ENCODE results near the gene CAMTA1. TPM values are rescaled to one million over a fixed set of nuclear protein-coding genes. Genes with fewer than 3 reads are reported as not detected.

Gene CAMTA1
- total and polyA plus RNA-seq, 2 experiments from 2014 or later: 213 to 341 TPM

DNA sequence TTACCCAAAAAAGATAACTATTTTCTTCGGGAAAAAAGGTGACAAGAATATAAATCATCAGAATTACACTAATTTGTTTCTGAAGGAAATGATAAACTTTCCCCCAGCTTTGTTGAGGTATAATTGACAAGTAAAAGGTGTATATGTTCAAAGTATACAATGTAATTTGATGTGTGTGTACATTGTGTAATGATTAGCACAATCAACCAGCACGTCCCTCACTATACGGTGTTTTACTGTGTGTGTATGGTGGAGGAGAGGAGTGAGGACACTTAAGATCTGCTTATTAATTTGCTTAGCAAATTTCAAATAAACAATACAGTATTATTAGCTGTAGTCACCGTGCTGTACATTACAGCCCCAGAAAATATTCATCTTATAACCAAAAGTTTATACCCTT lies 77.7 kb downstream of the CAMTA1 start:
- H3K27me3 ChIP-seq: no peaks in the 10 kb centered on the region
- no peak for DNase-seq (ENCODE audit: low read depth in 1 of 2, low spot score in 1 of 2)
- no peak for TF ChIP-seq CTCF (IDR thresholded peaks at IDR 0.05; ENCODE audit: low read depth, low read length)

DNA sequence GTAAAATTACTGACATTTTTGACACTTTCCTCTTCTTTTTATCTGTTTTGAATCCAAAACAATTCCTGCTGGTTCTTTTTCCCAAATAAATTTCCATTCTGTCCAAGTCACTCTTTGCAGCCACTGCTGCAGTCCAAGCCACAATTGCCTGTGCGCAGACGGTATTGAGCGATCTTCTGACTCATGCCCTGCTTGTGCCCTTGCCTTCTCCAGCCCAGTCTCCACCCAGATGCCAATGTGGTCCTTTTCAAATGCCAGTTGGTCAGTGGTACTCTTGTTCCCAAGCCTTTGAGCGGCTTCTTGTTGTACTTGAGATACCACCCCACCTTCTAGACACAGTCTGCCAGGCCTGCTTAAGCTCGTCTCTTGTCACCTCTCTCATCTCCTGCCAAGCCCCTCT lies 78.9 kb downstream of the CAMTA1 start:
- DNase-seq (ENCODE audit: low read depth in 1 of 2, low spot score in 1 of 2): no peak
- no peaks in the 10 kb centered on the region for H3K36me3 ChIP-seq
- peaks cover 15% of the 10 kb centered on the region for H3K4me1 ChIP-seq (ENCODE audit: low read depth)
- H3K27ac ChIP-seq: no peak overlapping the region
- H3K9me3 ChIP-seq (ENCODE audit: low read depth): no peaks in the 10 kb centered on the region
- H3K27me3 ChIP-seq: no peaks in the 10 kb centered on the region
- no peak overlapping the region for H3K4me3 ChIP-seq
- TF ChIP-seq CTCF (IDR thresholded peaks at IDR 0.05; ENCODE audit: low read depth, low read length): no peak

More for the DNA sequence above, 77.7 kb downstream of the CAMTA1 start:
- Histone ChIP-seq H3K4me3 (no peak overlapping the region), H3K27ac (no peak overlapping the region), H3K9me3 (ENCODE audit: low read depth) (no peaks in the 10 kb centered on the region), H3K4me1 (ENCODE audit: low read depth) (peaks cover 8% of the 10 kb centered on the region), H3K36me3 (no peaks in the 10 kb centered on the region)

GRCh38 chr1:6866825-6867224 lies 81.6 kb downstream of the CAMTA1 start:
- DNase-seq (ENCODE audit: low read depth in 1 of 2, low spot score in 1 of 2): no peak
- no peak for TF ChIP-seq CTCF (IDR thresholded peaks at IDR 0.05; ENCODE audit: low read depth, low read length)
- Histone ChIP-seq H3K4me1 (ENCODE audit: low read depth) (peaks cover 15% of the 10 kb centered on the region), H3K27me3 (no peaks in the 10 kb centered on the region), H3K27ac (no peak overlapping the region), H3K9me3 (ENCODE audit: low read depth) (no peaks in the 10 kb centered on the region), H3K4me3 (no peak overlapping the region), H3K36me3 (no peaks in the 10 kb centered on the region)

DNA sequence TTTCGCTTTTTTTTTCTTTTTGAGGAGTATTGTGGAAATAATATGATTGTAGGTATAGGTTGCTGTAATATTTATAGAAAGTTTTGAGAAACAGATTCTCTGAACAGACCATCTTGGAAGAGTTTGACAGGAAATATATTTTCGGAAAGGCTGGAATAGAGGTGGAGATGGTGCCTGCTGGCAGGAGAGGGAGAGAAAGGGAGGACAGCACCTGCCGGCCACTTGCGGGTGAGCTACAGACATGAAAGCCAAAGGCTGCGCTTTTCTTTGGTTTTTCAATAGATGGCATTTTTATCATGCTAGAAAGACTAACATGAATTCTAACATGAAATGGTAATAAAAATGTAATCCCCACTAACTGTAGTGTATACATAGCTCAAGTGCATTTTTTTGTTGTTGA lies 82.1 kb downstream of the CAMTA1 start:
- Histone ChIP-seq H3K4me3 (no peak overlapping the region), H3K9me3 (ENCODE audit: low read depth) (no peaks in the 10 kb centered on the region), H3K36me3 (no peaks in the 10 kb centered on the region), H3K27ac (no peak overlapping the region), H3K27me3 (no peaks in the 10 kb centered on the region), H3K4me1 (ENCODE audit: low read depth) (peaks cover 15% of the 10 kb centered on the region)
- no peak for TF ChIP-seq CTCF (IDR thresholded peaks at IDR 0.05; ENCODE audit: low read depth, low read length)
- no peak for DNase-seq (ENCODE audit: low read depth in 1 of 2, low spot score in 1 of 2)

- Histone ChIP-seq H3K9me3 (ENCODE audit: low read depth) (no peaks in the 10 kb centered on the region), H3K4me1 (ENCODE audit: low read depth) (peaks cover 15% of the 10 kb centered on the region), H3K27me3 (no peaks in the 10 kb centered on the region), H3K4me3 (no peak overlapping the region), H3K36me3 (no peaks in the 10 kb centered on the region), H3K27ac (no peak overlapping the region)
- no peak for TF ChIP-seq CTCF (IDR thresholded peaks at IDR 0.05; ENCODE audit: low read depth, low read length)
- DNase-seq (ENCODE audit: low read depth in 1 of 2, low spot score in 1 of 2): no peak
These were observed 82.7 kb downstream of the CAMTA1 start for GRCh38 chr1:6867729-6868659.

Data from cardiac muscle cell (in vitro differentiated cells and primary cell).